Right hindlimb (tissue), 1 donor: ENCODE measurements around the gene LRRC71.
A peak's percentile ranks its signal among the peaks of the same experiment; 100 is the strongest.

Experiments used
- DNase-seq: peaks from one replicate; pipeline ENCODE4 v3.0.0-alpha.2; 2018

Gene LRRC71

GRCh38 chr1:156893048-156893953, 27.1 kb upstream of the LRRC71 start, which contains the start of gene PEAR1:
TSS of gene PEAR1 (plus strand) at chr1:156893718. CDS start at chr1:156903927, 10,209 bp downstream.
- DNase-seq: peak; percentile 90

- DNase-seq: no peak
Observed at GRCh38 chr1:156894001-156894400, 26.4 kb upstream of the LRRC71 start.

GRCh38 chr1:156894711-156895454, 25.5 kb upstream of the LRRC71 start:
- DNase-seq: peak; percentile 56

GRCh38 chr1:156895455-156895812, 25.0 kb upstream of the LRRC71 start:
- DNase-seq: peak; percentile 19

- DNase-seq: no peak
Observed at GRCh38 chr1:156895927-156896326, 24.5 kb upstream of the LRRC71 start.

GRCh38 chr1:156896490-156897033, 23.9 kb upstream of the LRRC71 start:
- DNase-seq: no peak

- no peak for DNase-seq
Observed at GRCh38 chr1:156897078-156897825, 23.2 kb upstream of the LRRC71 start.

GRCh38 chr1:156898161-156898566, 22.3 kb upstream of the LRRC71 start:
- peak; percentile 86 for DNase-seq

GRCh38 chr1:156898971-156899664, 21.3 kb upstream of the LRRC71 start:
- no peak for DNase-seq

- peak; percentile 77 for DNase-seq
Observed at GRCh38 chr1:156899956-156900718, 20.3 kb upstream of the LRRC71 start.

GRCh38 chr1:156900896-156901589, 19.4 kb upstream of the LRRC71 start:
- DNase-seq: peak; percentile 29

- DNase-seq: no peak
Observed at GRCh38 chr1:156901590-156901900, 18.9 kb upstream of the LRRC71 start.

GRCh38 chr1:156901966-156902915, 18.2 kb upstream of the LRRC71 start:
- DNase-seq: peak; percentile 58

- DNase-seq: no peak
Observed at GRCh38 chr1:156903328-156904091, 16.9 kb upstream of the LRRC71 start.

GRCh38 chr1:156904187-156904959, 16.1 kb upstream of the LRRC71 start:
- peak; percentile 43 for DNase-seq

GRCh38 chr1:156905176-156905575, 15.3 kb upstream of the LRRC71 start:
- no peak for DNase-seq

GRCh38 chr1:156905651-156906050, 14.8 kb upstream of the LRRC71 start:
- DNase-seq: no peak
